ENCODE results near the gene EVA1A. TPM values are rescaled to one million over a fixed set of nuclear protein-coding genes. Genes with fewer than 3 reads are reported as not detected.
A peak's percentile ranks its signal among the peaks of the same experiment; 100 is the strongest.

EVA1A gene
- total and polyA plus RNA-seq, 2 experiments from 2014 or later: 4.6 to 7.9 TPM

DNA sequence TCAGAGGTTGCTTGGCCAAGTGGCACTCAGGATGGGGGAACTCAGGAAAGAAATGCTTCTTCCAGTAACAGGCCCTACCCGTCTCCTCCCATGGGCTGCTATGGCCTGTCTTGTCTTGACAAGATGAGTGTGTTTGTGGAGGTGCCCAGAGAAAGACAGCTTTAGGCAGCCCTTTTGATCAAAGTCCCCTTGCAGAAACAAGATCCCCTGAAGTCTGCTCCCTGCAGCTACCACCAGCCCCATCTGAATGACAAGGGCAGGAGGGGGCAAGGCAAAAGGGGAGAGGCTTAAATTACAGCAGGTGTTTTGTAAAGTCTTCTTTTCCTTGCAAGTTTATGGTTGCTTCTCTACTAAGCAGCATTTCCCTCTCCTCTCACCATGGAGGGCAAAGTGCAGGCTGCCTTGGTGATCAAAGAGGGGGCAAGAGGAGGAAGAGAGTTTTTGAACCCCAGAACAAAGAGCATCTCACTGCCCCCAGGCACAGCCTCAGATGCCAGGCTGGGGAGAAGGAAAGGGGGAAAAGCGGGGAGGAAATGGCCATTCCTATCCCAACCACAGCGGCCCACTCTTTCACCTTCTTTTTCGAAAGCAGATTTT is 6.7 kb downstream of the EVA1A start:
- Mint-ChIP-seq H3K9me3 (no peaks in the 10 kb centered on the region), H3K36me3 (ENCODE audit: low read depth) (no peaks in the 10 kb centered on the region; the same call in 2 of the 3 replicates), H3K27me3 (ENCODE audit: insufficient read depth, low read depth, poor library complexity) (peaks cover 12% of the 10 kb centered on the region), H3K27ac (no peak overlapping the region), H3K4me3 (peak overlapping the region; percentile 7; the same call in 1 of the 3 replicates), H3K4me1 (peaks cover 44% of the 10 kb centered on the region)
- peaks cover 31% of the 10 kb centered on the region for H3K4me1 ChIP-seq (ENCODE audit: insufficient read depth)
- TF ChIP-seq, protein P1, sequence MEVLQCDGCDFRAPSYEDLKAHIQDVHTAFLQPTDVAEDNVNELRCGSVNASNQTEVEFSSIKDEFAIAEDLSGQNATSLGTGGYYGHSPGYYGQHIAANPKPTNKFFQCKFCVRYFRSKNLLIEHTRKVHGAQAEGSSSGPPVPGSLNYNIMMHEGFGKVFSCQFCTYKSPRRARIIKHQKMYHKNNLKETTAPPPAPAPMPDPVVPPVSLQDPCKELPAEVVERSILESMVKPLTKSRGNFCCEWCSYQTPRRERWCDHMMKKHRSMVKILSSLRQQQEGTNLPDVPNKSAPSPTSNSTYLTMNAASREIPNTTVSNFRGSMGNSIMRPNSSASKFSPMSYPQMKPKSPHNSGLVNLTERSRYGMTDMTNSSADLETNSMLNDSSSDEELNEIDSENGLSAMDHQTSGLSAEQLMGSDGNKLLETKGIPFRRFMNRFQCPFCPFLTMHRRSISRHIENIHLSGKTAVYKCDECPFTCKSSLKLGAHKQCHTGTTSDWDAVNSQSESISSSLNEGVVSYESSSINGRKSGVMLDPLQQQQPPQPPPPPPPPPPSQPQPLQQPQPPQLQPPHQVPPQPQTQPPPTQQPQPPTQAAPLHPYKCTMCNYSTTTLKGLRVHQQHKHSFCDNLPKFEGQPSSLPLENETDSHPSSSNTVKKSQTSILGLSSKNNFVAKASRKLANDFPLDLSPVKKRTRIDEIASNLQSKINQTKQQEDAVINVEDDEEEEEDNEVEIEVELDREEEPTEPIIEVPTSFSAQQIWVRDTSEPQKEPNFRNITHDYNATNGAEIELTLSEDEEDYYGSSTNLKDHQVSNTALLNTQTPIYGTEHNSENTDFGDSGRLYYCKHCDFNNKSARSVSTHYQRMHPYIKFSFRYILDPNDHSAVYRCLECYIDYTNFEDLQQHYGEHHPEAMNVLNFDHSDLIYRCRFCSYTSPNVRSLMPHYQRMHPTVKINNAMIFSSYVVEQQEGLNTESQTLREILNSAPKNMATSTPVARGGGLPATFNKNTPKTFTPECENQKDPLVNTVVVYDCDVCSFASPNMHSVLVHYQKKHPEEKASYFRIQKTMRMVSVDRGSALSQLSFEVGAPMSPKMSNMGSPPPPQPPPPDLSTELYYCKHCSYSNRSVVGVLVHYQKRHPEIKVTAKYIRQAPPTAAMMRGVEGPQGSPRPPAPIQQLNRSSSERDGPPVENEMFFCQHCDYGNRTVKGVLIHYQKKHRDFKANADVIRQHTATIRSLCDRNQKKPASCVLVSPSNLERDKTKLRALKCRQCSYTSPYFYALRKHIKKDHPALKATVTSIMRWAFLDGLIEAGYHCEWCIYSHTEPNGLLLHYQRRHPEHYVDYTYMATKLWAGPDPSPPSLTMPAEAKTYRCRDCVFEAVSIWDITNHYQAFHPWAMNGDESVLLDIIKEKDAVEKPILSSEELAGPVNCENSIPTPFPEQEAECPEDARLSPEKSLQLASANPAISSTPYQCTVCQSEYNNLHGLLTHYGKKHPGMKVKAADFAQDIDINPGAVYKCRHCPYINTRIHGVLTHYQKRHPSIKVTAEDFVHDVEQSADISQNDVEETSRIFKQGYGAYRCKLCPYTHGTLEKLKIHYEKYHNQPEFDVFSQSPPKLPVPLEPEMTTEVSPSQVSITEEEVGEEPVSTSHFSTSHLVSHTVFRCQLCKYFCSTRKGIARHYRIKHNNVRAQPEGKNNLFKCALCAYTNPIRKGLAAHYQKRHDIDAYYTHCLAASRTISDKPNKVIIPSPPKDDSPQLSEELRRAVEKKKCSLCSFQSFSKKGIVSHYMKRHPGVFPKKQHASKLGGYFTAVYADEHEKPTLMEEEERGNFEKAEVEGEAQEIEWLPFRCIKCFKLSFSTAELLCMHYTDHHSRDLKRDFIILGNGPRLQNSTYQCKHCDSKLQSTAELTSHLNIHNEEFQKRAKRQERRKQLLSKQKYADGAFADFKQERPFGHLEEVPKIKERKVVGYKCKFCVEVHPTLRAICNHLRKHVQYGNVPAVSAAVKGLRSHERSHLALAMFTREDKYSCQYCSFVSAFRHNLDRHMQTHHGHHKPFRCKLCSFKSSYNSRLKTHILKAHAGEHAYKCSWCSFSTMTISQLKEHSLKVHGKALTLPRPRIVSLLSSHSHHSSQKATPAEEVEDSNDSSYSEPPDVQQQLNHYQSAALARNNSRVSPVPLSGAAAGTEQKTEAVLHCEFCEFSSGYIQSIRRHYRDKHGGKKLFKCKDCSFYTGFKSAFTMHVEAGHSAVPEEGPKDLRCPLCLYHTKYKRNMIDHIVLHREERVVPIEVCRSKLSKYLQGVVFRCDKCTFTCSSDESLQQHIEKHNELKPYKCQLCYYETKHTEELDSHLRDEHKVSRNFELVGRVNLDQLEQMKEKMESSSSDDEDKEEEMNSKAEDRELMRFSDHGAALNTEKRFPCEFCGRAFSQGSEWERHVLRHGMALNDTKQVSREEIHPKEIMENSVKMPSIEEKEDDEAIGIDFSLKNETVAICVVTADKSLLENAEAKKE (CRISPR knock-in tag; IDR thresholded peaks at IDR 0.05): no peak
- no peak for TF ChIP-seq ZNF114 (CRISPR knock-in tag; IDR thresholded peaks at IDR 0.05)
- TF ChIP-seq CREB1 (CRISPR knock-in tag; IDR thresholded peaks at IDR 0.05; ENCODE audit: low read depth): no peak
- no peak for TF ChIP-seq NANOG (IDR thresholded peaks at IDR 0.05; ENCODE audit: borderline replicate concordance)
- TF ChIP-seq EZH2phosphoT487 (IDR thresholded peaks at IDR 0.05; ENCODE audit: unreplicated experiment): no peak
- TF ChIP-seq JUNB (IDR thresholded peaks at IDR 0.05; ENCODE audit: unreplicated experiment): no peak
- TF ChIP-seq, protein P2, sequence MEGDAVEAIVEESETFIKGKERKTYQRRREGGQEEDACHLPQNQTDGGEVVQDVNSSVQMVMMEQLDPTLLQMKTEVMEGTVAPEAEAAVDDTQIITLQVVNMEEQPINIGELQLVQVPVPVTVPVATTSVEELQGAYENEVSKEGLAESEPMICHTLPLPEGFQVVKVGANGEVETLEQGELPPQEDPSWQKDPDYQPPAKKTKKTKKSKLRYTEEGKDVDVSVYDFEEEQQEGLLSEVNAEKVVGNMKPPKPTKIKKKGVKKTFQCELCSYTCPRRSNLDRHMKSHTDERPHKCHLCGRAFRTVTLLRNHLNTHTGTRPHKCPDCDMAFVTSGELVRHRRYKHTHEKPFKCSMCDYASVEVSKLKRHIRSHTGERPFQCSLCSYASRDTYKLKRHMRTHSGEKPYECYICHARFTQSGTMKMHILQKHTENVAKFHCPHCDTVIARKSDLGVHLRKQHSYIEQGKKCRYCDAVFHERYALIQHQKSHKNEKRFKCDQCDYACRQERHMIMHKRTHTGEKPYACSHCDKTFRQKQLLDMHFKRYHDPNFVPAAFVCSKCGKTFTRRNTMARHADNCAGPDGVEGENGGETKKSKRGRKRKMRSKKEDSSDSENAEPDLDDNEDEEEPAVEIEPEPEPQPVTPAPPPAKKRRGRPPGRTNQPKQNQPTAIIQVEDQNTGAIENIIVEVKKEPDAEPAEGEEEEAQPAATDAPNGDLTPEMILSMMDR (conservative IDR thresholded peaks at IDR 0.05; ENCODE audit: low read depth in 2 of 2): no peak
- peak overlapping the region; percentile 40 for H3K4me3 ChIP-seq
- ATAC-seq: peak; percentile 94
- H3K27me3 ChIP-seq (ENCODE audit: insufficient read depth): peaks cover 3% of the 10 kb centered on the region; the same call in 1 of the 2 replicates
- 0 out of 2 replicates have a peak overlapping the region, but pooled peaks have one; percentile 59 for H2AFZ ChIP-seq
- DNase-seq (ENCODE audit: low spot score): peak; percentile 47
- no peaks in the 10 kb centered on the region for H3K36me3 ChIP-seq (ENCODE audit: insufficient read depth)
- H3K9me2 ChIP-seq (ENCODE audit: insufficient read depth): 0 out of 2 replicates have a peak, but pooled peaks cover 3% of the 10 kb centered on the region
- H3K4me2 ChIP-seq: peak overlapping the region; percentile 69
- H3K79me2 ChIP-seq (replicated peaks; ENCODE audit: insufficient read depth): no peaks in the 10 kb centered on the region
- H3F3A ChIP-seq (replicated peaks; ENCODE audit: low read depth): no peaks in the 10 kb centered on the region
- no peak overlapping the region for H3K27ac ChIP-seq (ENCODE audit: low read depth)
- H4K20me1 ChIP-seq (replicated peaks; ENCODE audit: insufficient read depth): no peaks in the 10 kb centered on the region
